Choroid plexus epithelial cell (primary cell): ENCODE measurements around the gene MAMDC4.
"Not testable (repeated sequence)": the region's sequence is repeated elsewhere in the genome, so short reads cannot be mapped to it uniquely, and the experiment has no call there.

ENCODE experiments used
- DNase-seq: peaks from one replicate; pipeline ENCODE4 v3.0.0-alpha.2; 2010; ENCODE audit warnings: low read depth
- H3K4me3 ChIP-seq: 2 replicates; pipeline ENCODE4 v1.5.1; 2011; ENCODE audit warnings: low read depth, mild to moderate bottlenecking, control low read depth, low read length, moderate library complexity
- TF ChIP-seq, protein P1 (sequence below): conservative IDR thresholded peaks from 2 replicates; pipeline ENCODE4 v1.5.1; 2011; ENCODE audit warnings: low read depth, mild to moderate bottlenecking, control low read depth, inconsistent platforms, low read length, moderate library complexity

Gene MAMDC4

GRCh38 chr9:136842380-136842948 lies 9.7 kb upstream of the MAMDC4 start, which contains the start of gene AJM1:
AJM1 (plus strand) TSS chr9:136842478; CDS start chr9:136844415, 1,937 bp downstream.
- H3K4me3 ChIP-seq, result peak within 1 kb of the TSS; percentile 57
- TF ChIP-seq, protein P1, sequence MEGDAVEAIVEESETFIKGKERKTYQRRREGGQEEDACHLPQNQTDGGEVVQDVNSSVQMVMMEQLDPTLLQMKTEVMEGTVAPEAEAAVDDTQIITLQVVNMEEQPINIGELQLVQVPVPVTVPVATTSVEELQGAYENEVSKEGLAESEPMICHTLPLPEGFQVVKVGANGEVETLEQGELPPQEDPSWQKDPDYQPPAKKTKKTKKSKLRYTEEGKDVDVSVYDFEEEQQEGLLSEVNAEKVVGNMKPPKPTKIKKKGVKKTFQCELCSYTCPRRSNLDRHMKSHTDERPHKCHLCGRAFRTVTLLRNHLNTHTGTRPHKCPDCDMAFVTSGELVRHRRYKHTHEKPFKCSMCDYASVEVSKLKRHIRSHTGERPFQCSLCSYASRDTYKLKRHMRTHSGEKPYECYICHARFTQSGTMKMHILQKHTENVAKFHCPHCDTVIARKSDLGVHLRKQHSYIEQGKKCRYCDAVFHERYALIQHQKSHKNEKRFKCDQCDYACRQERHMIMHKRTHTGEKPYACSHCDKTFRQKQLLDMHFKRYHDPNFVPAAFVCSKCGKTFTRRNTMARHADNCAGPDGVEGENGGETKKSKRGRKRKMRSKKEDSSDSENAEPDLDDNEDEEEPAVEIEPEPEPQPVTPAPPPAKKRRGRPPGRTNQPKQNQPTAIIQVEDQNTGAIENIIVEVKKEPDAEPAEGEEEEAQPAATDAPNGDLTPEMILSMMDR, result peak; percentile 83
- peak; percentile 78 for DNase-seq

GRCh38 chr9:136843159-136843800 lies 8.9 kb upstream of the MAMDC4 start:
- not testable (repeated sequence) for H3K4me3 ChIP-seq, DNase-seq

GRCh38 chr9:136843801-136844740 lies 8.1 kb upstream of the MAMDC4 start:
- TF ChIP-seq, protein P1, result peak; percentile 54
- not testable (repeated sequence) for H3K4me3 ChIP-seq, DNase-seq

DNA sequence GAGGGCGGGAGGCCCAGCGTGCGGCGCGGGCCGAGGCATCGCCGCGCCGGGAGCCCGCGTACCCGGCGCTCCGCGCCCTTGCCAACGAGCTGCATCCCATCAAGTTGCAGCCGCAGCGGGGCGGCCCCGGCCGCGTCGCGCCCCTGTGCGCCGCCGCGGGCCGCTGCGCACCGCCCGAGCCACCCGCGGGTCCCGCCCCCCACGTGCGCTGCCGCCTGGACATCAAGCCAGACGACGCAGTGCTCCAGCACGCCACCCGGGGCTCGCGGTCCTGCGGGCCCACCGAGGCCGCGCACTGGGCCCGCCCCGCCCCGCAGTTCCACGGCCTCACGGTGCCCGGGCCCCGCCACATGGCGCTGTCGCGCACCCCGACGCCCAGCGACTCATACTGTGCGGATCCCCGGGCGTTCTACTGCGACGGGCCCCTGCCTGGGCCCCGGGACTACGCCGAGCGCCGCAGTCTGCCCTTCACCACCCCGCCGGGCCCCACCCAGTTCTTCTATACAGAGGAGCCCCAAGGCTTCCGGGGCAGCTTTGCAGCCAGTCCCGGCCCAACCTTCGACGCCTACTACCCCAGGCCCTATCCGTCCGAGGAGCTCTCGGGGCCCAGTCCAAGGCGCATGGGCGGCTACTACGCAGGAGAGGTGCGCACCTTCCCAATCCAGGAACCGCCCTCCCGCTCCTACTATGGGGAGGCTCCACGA lies 7.2 kb upstream of the MAMDC4 start:
- no peak for DNase-seq
- no peak overlapping the region for H3K4me3 ChIP-seq
- TF ChIP-seq, protein P1, result no peak

- DNase-seq, result no peak
- H3K4me3 ChIP-seq, result no peak overlapping the region
- TF ChIP-seq, protein P1, result no peak
Measured at GRCh38 chr9:136845465-136846260, 6.5 kb upstream of the MAMDC4 start.

DNA sequence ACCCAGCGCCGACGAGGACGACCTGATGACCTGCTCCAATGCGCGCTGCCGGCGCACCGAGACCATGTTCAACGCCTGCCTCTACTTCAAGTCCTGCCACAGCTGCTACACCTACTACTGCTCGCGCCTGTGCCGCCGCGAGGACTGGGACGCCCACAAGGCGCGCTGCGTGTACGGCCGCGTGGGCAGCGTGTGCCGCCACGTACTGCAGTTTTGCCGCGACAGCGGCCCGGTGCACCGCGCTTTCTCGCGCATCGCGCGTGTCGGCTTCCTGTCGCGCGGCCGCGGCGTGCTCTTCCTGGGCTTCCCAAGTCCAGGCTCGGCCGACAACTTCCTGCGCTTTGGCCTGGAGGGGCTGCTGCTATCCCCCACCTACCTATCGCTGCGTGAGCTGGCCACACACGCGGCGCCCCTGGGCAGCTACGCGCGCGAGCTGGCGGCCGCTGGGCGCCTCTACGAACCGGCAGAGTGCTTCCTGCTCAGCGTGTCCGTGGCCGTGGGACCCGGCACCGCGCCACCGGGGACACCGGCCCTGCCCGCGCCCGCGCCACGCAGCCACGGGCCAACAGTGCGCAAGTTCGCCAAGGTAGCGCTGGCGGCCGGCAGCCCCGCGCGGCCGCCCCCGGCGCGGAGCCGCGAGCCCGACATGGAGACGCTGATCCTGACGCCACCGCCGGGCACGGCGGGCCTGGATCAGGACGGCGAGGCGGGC lies 5.6 kb upstream of the MAMDC4 start:
- TF ChIP-seq, protein P1, result no peak
- H3K4me3 ChIP-seq, result peak overlapping the region; percentile 30
- DNase-seq, result no peak
